22Rv1 (cell line): Measurements from ENCODE around the gene HSD17B14.

Experiments
- H3K27ac ChIP-seq: fragments of 450-650 bp; 2 replicates; pipeline ENCODE4 v1.5.1; 2017
- CTCF ChIP-seq: fragments of 450-650 bp; IDR thresholded peaks from 2 replicates; pipeline ENCODE4 v1.5.1; 2017; ENCODE audit warnings: mild to moderate bottlenecking
- ZFX ChIP-seq: fragments of 450-650 bp; IDR thresholded peaks from 2 replicates; pipeline ENCODE4 v1.6.1; 2017; ENCODE audit warnings: antibody characterized with exemption, borderline replicate concordance

The HSD17B14 gene

DNA sequence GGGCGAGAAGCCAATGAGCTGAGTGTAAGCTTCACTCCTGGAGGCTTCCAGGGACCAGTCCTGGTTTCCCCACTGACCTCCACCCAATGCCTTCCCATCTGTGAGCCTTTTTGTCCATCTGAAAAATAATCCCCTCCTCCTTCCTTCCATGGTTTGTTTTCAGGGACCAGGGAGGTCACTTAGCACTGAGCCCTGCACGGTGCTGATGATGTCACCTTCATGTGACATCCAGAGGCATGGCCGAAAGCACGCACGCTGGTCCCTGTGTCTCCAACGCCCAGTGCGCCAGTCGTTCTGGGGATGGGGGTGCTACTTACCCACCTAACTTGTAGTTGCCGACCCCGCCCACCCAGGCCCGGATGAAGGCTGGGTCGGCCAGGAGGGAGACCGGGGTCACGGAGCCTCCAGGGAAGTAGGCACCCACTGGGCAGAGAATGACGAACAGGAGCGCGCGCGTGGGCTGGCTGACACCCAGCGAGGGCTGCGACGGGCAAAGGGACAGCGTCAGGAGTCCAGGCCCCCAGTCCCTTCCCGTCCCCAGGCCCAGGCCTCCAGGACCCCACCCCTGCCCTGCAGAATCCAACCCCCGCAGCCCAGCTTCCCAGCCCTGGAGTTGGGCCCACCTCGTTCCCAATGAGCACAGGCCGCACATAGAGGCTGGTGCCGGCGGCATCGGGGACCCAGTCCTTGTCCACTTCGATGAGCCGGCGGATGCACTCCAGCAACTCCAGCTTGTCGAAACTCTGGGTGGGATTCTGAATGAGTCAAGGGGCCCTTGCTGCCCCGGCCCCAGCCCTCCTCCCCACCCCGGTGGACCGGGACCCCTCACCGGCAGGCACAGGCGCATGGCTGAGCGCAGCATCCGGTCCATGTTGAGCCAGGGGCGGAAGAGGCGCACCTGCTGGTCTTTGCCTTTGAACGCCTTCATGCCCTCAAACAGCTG lies 36.7 kb downstream of the HSD17B14 start:
- H3K27ac ChIP-seq = no peak overlapping the region
- TF ChIP-seq CTCF = no peak
- TF ChIP-seq ZFX = no peak

GRCh38 chr19:48798937-48799336 lies 37.4 kb downstream of the HSD17B14 start:
- no peak overlapping the region for H3K27ac ChIP-seq
- TF ChIP-seq CTCF = no peak
- TF ChIP-seq ZFX = no peak

DNA sequence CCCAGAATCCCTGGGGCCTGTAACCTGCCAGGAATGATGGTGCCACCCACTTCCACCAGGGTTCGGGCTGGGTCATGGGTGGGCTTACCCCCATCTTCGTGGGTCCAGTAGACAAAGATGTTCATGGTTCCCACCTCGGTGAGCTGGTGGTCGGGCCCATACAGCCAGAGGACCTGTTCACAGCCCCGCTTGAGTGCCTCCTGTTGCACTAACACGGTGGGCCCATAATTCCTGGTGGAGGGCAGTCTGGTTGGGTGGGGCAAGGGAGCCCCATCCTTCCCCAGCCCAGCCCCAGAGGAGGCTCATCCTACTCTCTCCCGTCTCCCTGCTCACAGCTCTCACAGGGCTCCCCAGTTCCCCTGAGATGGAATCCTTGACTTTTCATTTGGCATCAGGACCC lies 39.2 kb downstream of the HSD17B14 start:
- no peak overlapping the region for H3K27ac ChIP-seq
- no peak for TF ChIP-seq ZFX
- no peak for TF ChIP-seq CTCF

- TF ChIP-seq ZFX (no peak), CTCF (no peak)
- peak overlapping the region; percentile 56 for H3K27ac ChIP-seq
These were observed 39.8 kb downstream of the HSD17B14 start for GRCh38 chr19:48796298-48797083.

DNA sequence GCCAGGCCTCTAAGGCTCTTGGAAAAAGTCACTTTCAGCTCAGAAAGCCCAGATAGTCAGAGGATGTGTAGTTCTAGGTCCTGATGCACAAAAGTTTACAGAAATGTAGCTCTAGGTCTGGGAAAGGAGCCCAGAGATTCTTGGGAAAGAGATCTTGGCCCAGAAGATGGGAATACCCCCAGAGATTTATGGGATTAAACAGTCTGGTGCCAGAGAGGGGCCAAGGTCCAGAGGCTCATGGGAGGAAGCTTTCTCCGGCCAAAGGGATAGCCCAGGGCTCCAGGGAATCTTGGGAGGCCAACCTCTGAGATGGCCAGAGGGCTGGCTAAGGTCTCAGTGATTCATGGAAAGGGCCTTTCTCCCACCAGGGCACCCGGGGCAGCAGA lies 40.6 kb downstream of the HSD17B14 start:
- TF ChIP-seq ZFX (no peak), CTCF (no peak)
- peak overlapping the region; percentile 56 for H3K27ac ChIP-seq

DNA sequence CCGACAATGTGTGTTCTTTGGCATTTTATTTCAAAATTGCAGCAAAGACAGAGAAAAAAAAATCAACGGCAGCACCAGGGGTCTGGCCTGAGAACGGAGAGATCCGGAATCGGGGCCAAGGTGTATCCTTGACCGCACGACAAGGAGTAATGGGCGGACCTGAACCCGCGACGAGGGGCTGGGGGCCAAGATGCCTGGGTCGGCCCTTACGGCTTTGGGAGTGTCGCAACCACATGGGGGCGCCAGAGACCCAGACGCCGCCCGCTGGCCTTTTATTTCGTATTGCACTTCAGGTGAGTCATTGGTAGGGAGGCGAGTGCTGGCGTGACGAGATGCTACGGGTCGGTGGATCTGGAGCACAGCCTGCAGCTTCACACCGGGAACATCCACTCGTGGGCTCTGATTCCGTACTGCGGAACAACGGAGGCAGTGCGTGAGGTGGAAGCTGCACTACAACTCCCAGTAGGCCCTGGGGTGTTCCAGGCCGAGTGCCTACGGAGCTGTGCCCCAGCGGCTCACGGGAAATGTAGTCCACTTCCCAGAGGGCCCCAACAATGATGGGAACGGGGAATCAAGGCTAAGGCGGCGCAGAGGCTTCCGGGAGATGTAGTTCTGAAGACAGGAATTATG lies 41.1 kb downstream of the HSD17B14 start:
- TF ChIP-seq ZFX = no peak
- TF ChIP-seq CTCF = peak; percentile 97
- peak overlapping the region; percentile 56 for H3K27ac ChIP-seq
